Endothelial cell of hepatic sinusoid (primary cell): ENCODE data around the gene KAZALD1.

Source experiments
- in situ Hi-C: cut with HindIII; loops from 2 replicates; pipeline ENCODE4 v1.10.0; 2017; ENCODE audit warnings: low sequenced_read_pairs

Gene KAZALD1, protein sequence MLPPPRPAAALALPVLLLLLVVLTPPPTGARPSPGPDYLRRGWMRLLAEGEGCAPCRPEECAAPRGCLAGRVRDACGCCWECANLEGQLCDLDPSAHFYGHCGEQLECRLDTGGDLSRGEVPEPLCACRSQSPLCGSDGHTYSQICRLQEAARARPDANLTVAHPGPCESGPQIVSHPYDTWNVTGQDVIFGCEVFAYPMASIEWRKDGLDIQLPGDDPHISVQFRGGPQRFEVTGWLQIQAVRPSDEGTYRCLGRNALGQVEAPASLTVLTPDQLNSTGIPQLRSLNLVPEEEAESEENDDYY

DNA sequence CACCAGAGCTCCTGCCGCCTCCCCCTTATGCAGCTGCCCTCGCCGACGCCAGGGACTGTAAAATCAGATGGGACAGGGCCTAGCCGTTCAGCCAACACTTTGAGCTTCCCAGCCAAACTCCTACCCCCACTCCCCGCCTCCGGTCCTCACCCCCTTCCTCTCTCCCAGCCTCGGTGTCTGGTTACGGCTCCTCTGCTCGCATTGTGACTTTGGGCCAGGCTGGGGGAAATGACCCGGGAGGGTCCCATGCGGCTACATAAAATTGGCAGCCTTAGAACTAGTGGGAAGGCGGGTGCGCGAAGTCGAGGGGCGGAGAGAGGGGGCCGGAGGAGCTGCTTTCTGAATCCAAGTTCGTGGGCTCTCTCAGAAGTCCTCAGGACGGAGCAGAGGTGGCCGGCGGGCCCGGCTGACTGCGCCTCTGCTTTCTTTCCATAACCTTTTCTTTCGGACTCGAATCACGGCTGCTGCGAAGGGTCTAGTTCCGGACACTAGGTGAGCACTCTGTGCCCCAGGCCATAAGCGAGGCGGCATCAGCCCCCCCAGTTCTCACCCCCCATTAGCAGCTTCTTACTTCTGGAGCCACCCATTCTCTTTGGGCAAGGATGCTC, at the start of gene KAZALD1:
Gene KAZALD1 (plus strand): TSS at position 366 of the 608 bp plus-strand sequence. CDS start 604 bp downstream, outside the sequence.
- in situ Hi-C loops: no loop called here

DNA sequence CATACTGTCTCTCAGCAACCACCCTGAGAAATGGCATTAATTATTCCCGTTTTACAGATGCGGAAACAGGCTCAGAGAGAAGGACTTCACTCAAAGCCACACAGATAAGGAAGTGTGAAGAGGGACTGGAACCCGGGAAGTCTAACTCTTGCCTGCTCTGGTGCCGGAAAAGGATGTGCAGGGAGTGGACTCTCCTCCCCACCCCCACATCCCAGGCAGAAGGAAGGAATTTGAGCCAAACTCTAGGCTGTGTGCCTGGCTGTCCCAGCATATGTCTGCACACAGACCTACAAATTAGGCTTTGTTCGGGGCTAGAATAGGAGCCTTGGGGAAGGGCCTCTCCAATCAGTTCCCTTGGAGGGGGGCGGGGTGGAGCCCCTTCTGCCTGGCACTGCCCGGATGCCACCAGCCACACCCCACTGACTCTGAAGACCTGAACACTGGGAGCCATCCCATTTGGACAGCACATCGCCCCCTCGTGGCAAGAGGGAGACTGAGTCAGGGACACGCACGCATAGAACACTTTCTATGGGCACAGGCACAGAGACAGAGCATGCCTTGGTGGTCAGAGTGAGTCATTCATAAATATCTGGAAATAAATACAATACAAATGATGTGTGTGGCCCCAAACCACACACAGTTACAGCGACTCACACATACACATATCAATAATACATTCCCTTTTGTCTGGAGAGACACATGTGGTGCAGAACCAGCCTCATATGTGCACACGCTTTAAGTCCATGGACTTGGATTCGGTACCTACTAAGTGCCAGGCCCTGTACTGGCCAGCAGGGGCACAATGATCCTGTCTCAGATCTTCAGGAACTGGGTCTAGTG, 49.0 kb upstream of the KAZALD1 start:
- in situ Hi-C loops: no loop called here

DNA sequence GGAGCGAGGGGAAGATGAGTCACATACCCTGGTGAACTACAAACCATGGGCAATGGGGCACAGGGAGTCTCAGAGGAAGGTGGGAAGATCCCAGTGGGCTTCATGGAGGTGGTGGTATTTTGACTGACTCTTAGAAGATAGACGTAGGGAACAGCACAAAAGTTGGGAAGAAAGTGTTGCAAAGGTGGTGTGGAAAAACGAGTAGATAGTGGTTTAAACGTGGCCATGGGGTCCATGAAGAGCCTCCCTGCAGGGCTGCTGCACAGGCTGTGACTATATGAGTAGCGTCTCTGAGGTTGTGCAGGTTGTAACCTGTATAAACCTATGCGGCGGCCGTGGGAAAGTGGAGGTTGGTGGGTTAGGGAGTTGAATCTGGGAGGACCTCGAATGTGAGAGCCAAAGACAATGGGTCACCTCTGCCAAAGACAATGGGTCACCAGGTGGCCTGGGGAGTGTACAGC, 48.4 kb upstream of the KAZALD1 start:
- in situ Hi-C loops: no loop called here

DNA sequence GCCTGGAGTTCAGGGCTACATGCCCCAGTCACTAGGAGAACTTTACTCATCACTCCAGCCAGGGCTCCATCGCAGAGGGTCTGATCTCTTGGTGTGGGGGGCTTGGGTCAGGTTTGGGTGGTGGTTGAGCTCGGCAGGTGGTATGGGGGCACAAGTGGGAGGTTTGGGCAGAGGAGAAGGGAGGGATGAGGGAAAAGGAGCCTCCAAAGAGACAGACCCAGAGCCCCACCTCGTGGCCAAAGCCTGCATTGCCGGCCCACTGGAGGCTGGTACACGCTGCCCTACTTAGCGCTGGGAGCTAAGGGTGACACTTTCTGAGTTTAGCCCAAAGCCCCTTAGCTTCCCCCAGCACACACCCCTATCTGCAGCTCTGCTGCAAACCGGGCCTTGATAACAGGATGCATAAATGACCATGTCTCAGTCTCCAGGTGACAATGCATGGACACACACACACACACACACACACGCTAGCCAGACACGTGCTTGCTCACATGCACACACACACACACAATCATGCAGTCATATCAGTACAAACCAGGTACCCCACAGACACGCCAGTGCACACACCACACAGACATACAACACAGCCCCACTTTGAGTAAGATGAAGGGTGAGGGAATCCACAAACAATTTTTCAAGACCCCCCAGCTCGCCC, 47.4 kb upstream of the KAZALD1 start:
- in situ Hi-C loops: no loop called here

DNA sequence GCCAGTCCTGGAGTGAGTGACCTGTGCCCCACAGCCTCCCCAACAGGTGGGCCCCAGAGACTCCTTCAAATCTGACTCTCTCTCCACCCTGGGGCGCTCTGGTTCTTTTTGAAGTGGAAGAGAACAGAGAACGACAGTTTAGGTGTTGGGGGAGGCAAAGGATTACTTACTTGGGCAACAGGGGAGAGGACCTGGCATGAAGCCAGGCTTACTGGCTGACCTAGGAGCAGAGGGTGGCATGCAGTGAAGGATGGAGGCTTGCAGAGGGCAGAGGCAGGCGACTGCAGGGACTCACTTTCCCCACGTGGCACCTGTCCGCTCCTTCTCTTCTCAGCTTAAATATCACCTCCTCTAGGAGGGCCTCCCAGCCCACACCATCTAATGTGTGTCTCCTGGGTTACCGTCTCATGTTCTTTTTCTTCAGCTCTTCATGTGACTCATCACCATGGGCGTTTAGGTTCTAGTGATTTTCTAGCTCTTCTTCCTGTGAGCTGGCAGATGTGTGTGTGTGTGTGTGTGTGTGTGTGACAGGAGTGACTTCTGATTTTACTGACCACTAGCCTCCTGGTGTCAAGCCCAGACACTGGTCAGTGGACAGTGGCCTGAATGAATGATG, 46.7 kb upstream of the KAZALD1 start:
- in situ Hi-C loops: no loop called here

DNA sequence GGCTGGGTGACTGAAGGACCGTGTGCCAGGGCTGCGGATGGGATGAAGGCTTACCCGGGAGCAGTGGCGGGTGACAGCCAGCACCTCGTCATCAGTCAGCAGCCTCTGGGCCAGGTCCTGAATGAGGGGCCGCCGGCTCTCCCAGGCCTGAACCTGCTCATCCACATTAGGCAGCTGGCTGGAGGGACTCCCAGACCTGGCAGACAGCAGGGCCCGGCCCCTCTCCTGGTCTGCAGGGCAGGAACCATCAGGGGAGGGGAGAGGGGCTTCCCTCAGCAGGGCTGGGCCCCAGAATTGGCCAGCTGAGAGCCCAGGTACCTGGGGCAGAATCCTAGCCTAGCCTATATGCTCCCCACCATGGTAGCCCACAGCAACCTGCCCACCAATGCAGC, 46.2 kb upstream of the KAZALD1 start:
- in situ Hi-C loops: no loop called here

DNA sequence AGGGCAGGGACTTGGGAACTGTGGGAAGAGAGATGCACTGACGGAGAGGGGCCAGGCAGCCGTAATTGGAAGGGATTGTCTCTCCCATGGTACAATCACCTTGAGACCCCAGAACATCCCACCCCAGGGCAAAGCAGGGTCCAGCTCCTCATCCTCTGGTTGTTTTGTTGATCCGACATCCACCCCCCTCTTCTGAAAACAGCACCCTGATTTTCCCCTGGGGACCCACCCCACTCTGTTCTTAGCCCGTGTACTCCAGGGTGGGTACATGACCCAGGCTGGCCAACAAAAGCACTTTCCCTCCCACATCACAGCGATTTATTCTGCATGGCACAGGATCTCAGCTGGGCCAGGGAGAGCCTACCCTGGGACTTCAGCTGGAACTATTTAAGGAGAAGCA, 45.0 kb upstream of the KAZALD1 start:
- in situ Hi-C loops: no loop called here

DNA sequence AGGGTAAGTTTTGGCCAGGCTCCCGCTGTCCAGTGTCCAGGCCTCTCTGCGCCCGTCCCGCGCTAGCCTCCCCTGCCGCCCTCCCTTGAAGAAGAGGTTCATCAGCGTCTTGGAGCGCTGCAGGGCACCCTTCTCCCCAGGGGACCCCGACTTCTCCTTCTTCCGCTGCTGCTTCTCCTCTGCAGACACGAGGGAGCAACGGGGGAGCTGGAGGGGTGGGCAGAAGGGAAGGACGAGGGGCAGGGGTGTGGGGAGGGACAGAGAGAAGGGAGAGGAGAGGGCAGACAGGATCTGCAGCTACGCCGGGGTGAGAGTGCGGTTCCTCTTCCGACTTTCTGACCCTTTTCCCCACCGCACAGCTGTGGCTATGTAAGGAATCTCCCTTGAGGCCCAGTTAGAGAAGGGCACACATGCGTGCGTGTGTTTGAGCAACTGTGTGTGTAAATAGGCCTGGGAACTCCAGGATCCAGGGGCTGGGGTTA, 43.6 kb upstream of the KAZALD1 start:
- in situ Hi-C loops: no loop called here

DNA sequence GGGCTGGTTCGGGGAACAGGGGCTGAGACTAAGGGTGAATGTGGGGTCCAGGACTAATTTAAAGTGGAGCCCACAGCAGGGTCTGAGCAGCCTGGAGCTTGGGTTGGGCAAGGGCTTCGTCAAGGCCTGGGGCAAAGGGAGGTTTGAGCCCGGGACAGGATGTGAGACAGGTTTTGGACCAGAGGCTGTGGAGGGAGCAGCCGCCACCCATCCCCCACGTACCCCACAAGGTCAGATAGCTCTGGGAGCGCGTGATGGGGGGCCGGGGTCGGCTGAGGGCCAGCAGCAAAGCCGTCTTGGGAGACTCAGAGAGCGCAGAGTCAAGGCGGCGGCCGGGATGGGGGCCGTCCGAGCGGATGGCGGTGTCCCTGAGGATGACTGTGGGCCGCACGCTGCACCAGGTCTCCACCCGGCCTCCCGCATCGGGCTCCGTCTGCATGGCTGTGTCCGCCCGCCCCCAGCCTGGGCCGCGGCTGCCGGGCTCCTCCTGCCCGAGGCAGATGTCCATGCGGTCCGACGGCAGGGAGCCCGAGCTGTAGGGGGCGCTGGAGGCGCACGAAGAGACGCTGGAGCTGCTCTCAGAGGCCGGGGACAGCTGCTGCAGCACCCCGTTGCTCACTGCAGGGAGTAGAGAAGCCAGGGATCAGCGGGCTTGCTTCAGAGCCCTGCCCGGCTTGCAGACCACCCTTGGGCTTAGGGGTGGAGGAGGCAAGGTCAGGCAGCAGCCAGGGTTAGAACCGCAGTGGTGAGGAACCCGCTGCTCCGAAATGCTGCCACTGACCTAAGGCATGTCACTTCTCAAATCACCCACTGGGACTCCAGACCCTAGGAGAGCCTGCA, 43.0 kb upstream of the KAZALD1 start:
- in situ Hi-C loops: no loop called here

DNA sequence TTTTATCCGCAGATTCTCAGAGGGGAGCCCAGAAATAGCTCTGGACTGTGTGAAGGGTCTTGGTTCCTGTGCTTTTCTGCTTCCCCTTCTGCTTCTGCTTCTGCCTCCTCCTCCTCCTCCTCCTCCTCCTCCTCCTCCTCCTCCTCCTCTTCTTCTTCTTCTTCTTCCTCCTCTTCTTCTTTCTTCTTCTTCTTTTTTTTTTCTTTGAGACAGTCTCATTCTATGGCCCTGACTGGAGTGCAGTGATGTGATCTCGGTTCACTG, 42.4 kb upstream of the KAZALD1 start:
- in situ Hi-C loops: no loop called here

DNA sequence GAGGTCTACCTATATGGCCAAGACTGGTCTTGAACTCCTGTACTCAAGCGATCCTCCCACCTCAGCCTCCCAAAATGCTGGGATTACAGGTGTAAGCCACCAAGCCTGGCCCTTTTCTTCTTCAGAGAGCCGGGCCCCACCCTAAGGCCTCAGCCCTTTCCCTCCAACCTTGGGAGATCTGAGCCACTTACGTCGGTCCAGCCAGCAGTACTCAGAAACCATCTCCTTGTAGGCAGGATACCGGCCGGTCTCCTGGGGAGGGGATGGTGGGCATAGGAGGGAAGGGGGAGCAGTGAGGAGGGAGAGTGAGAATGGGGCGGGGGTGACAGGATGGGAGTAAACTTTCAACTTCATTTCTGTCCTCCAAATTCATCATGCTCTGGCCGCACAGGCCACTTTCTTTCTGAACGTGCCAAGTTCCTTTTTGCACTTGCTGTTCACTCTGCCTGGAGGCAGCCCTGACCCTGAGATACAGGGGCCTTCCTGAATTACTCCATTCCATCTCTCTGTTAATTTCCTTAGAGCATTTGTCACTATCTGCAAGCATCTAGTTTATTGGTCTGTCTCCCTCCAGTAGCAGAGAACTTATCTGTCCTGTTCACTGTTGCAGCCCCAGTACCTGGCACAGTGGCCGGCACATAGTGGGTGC, 41.2 kb upstream of the KAZALD1 start:
- in situ Hi-C loops: no loop called here

DNA sequence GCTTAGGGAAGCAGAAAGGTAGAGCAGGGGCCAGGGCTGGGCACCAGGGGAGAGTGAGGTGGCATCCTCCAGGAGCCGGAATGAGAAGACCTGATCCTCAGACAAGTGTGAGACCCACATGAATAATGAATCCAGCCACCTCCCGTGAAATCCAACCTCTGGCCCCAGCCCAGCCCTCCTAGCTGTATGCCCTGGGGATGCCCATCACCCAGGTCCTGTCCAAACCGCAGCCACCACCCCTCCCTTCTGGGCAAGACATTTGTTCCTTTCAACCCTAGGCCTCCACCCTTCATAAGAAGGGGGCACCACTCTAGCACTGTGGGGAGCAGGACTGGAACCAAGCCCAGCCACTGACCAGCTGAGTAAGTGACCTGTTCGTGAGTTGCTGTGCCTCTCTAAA, 40.5 kb upstream of the KAZALD1 start:
- in situ Hi-C loops: no loop called here

DNA sequence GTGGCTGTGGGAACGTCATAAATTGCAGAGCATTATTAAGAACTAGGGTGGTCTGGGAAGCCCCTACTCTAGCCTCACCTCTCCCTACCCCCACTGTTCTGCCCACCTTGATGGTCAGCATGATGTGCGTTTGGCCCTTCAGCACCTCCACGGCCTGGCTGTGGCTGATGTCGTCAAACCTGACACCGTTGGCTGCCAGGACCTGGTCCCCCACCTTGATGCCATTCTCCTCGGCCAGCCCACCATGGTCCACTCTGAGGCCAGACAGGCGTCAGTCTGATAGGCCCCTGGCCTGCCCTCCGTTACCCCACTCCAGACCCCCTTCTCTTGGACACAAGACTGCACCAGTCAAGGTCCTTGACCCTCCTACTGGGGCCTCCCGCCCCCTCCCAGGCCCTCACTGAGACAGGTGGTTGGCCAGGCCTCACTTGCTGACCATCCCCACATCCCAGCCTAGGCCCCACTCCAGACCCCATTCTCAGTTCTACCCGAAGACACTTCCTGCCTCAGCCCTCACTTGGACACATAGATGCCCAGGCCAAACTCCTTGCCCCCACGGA, 40.0 kb upstream of the KAZALD1 start:
- in situ Hi-C loops: no loop called here

DNA sequence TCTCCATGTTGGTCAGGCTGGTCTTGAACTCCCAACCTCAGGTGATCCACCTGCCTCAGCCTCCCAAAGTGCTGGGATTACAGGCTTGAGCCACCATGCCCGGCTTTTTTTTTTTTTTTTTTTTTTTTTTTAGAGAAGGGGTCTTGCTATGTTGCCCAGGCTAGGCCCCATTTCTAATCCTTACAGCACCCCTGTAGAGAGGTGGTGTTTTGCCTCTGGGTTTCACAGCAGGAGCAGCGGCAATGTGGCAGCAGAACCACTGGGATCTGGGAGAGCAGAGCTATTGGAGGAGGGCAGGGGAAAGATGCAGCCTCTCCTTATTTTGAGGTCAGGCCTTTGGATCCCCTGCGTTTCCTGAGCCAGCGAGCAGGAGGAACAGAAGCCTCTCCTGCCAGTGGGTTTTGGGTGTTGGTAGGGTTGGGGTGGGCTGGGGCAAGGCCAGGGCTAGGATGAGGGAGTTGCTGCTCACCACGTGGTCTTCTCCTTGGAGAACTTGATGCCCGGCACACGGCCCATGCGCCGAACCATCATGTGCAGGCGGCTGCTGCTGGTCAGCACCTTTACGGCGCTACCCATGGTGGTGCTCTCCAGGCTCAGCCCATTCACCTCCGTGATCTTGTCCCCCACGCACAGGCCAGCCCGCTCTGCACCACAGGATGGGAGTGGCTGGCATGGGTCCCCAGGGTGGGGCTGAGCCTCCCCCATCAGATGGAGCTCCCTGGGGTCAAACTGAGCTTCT, 38.7 kb upstream of the KAZALD1 start:
- in situ Hi-C loops: no loop called here

DNA sequence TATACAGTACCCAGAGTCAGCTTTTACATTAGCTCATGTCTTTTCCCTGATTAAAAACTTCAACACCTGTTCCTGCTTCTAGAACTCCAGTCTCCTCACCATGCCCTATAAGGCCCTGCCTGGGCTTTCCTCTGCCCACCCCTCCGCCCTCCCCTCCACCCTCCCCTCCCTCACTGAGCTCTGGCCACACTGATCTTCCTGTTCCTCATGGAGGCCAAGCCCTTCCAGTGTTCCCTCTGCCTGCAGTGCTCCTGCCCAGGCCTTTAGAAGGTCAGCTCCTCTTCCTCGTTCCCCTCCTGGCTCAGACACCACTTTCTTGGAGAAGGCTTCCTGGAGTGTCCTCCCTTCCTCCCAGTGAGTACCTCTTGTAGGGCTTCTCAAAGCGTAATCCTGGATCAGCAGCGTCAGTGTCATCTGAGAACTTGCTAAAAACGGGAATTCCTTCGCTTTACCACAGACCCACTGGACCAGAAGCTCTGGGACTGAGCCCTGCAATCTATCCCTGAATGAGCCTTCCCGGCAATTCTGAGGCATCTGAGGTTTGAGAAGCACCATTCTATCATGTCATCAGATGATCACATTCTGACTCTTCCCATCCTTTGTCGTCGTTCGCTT, 34.6 kb upstream of the KAZALD1 start:
- in situ Hi-C loops: no loop called here

DNA sequence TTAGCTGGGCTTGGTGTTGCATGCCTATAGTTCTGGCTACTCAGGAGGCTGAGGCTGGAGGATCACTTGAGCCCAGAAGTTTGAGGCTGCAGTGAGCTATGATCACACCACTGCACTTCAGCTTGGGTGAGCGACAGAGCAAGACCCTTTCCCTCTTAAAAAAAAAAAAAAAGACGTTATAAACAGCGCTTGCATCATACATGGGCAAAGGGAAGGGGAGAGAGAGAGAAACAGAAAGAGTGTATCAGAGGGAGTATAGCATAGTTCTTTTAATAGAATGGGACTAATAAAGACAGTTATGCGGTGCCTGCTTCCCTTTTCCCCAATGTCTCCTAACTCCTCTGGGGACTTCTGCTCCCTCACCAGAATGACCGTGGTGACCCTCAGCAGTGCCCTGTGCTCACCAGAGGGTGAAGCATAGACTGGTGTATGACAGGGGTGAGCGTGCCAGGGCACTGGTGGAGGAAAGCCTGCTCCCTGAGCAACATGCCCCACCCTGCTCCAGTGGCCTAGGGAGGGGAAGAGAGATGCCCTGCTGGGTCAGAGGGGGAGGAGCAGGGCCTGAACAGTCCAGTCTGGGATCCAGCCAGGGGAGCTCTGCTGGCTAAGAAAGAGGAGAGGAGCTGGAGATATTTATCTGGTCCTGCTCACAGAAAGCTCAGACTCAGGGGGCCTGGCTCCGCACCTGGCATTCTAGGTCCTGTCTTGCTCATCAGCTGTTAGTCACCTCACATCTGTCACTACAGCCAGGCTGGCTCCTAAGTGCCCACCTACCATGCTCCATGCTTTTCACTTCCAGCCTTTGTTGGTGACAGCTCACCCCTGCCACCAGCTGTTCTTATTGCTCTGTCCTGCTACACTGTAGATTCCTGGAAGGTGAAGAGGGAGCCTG, 33.1 kb upstream of the KAZALD1 start:
- in situ Hi-C loops: no loop called here
